Colonic mucosa (tissue), 4 donors: Measurements from ENCODE around the gene MPZL3. TPM values are rescaled to one million over a fixed set of nuclear protein-coding genes. Genes with fewer than 3 reads are reported as not detected.

ENCODE experiments used
- DNase-seq: peaks from one replicate; pipeline ENCODE4 v3.0.0-alpha.2; 2020
- H3K27ac ChIP-seq: fragments of 200-600 bp; one replicate; pipeline ENCODE4 v1.8.0; 2021
- H3K27me3 ChIP-seq: fragments of 200-600 bp; one replicate; pipeline ENCODE4 v1.8.0; 2021
- H3K36me3 ChIP-seq: fragments of 200-600 bp; one replicate; pipeline ENCODE4 v1.8.0; 2021
- H3K4me1 ChIP-seq: fragments of 200-600 bp; one replicate; pipeline ENCODE4 v1.8.0; 2021; ENCODE audit warnings: mild to moderate bottlenecking
- H3K4me3 ChIP-seq: fragments of 200-600 bp; one replicate; pipeline ENCODE4 v1.8.0; 2021
- H3K9ac ChIP-seq, 2 donors: one replicate each; pipeline ENCODE4 v1.7.0; 2013; ENCODE audit warnings: control low read depth in 2 of 2, low read depth in 2 of 2, low read length in 2 of 2
- H3K9me3 ChIP-seq: fragments of 200-600 bp; one replicate; pipeline ENCODE4 v1.8.0; 2021
- CTCF ChIP-seq: fragments of 200-600 bp; IDR thresholded peaks from one replicate; pipeline ENCODE4 v1.8.0; 2022; ENCODE audit warnings: antibody characterized with exemption, mild to moderate bottlenecking
- intact Hi-C: fragments of 100-400 bp; cut with DNase I; formaldehyde crosslinking; loops from one replicate; pipeline ENCODE4 v1.14.1; 2022
- total RNA-seq, 2 donors: library from RNA; stranded (reverse); fragmentation: NEBNext Ultra II Directional in 1 of 2; extraction: Animal tissue kit (Norgen Biotek cat#: 25700) in 1 of 2; gene quantifications; one replicate each; pipeline ENCODE4 v1.2.1, GENCODE V29; 2021
- donor health status: healthy.
- donor health status: DM: no; HTN: no; CAD: no.
- donor health status: DM: no; HTN: no; CAD: no.

Gene MPZL3
- total RNA-seq, 2 donors from 2014 or later = 10.9 to 27.8 TPM

DNA sequence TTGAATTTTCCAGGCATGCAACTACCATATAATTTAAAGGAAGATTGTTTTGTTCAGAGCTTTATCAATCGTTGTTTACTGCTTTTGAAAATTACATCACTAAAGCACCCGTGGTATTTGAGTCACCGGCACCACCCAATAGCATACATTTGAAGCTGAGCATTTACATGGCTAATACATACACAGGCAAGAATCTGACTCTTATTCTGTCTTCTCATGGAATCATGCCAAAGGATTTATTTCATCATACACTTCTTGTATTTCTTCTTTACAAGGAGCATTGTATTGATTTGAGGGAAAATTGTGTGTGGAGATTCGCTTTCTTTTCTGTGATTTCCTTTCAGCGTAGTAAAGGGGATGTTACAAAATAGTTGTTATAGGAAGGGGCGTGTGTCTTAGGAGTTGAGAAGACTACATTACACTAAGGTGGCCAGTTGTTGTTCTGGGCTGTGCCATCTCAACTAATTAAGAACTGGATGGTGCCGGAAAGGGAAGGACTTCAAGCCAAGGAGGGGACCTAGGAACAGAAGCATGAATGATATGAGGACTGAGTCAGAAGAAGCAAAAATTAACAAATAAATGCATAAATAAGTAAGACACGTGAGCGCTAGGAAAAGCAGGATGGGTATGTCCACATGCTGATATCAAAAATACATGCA is 39.4 kb upstream of the MPZL3 start:
- Histone ChIP-seq H3K27me3 (no peaks in the 10 kb centered on the region), H3K4me3 (no peak overlapping the region), H3K27ac (no peak overlapping the region), H3K36me3 (no peaks in the 10 kb centered on the region), H3K9ac (no peak overlapping the region), H3K9me3 (no peaks in the 10 kb centered on the region), H3K4me1 (no peaks in the 10 kb centered on the region)
- TF ChIP-seq CTCF = no peak
- no peak for DNase-seq
- intact Hi-C loops = loop anchor here (2.0 to 10.0 kb wide), 3 partner anchors 93 to 193 kb away; no protein-coding TSS in a partner anchor

DNA sequence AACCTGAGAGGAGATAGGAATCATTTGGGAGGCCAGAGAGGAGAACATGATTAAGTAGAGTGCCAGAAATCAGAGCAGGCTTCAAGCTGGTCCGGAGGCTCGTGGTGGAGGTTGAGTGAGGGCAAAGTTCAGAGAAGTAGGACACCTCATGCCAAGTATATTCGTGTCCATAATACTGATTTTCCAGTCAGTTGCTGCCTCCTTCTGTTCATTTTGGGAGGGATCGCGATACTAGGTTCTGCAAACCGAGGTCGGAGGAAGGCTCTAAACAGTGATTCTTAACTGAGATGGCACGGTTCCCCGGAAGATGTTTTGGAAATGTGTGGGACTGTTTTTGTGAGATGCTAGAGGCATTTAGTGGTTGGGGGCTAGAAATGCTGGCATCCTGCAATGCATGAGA is 38.8 kb upstream of the MPZL3 start:
- TF ChIP-seq CTCF = peak; percentile 39
- no peak overlapping the region for H3K4me3 ChIP-seq
- H3K27ac ChIP-seq = no peak overlapping the region
- DNase-seq = peak; percentile 75
- intact Hi-C loops = loop anchor here (2.0 to 10.0 kb wide), 3 partner anchors 92 to 194 kb away; no protein-coding TSS in a partner anchor
- no peaks in the 10 kb centered on the region for H3K9me3 ChIP-seq
- no peaks in the 10 kb centered on the region for H3K4me1 ChIP-seq
- H3K9ac ChIP-seq = no peak overlapping the region
- H3K36me3 ChIP-seq = no peaks in the 10 kb centered on the region
- no peaks in the 10 kb centered on the region for H3K27me3 ChIP-seq

DNA sequence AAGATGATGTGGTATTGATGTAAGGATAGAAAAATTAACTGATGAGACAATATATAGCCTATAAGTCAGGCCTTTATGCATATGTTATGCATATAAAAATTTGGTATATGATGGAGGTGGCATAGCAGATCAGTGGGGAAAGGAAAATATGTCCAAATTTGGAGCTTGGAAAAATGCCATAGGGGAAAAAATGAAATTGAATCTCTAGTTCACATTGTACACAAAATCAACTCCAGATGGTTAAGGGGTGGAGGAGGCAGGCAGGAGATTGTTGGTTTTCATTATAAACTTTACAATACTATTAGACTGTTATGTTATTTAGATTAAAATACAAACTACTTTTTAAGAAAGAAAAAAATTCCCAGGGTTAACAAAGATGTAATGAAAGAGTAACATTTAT is 37.2 kb upstream of the MPZL3 start:
- no peaks in the 10 kb centered on the region for H3K4me1 ChIP-seq
- no peak overlapping the region for H3K4me3 ChIP-seq
- DNase-seq = no peak
- intact Hi-C loops = no loop called here
- no peaks in the 10 kb centered on the region for H3K9me3 ChIP-seq
- no peak overlapping the region for H3K27ac ChIP-seq
- TF ChIP-seq CTCF = no peak
- H3K27me3 ChIP-seq = no peaks in the 10 kb centered on the region
- no peak overlapping the region for H3K9ac ChIP-seq
- no peaks in the 10 kb centered on the region for H3K36me3 ChIP-seq

GRCh38 chr11:118287006-118287405 is 34.8 kb upstream of the MPZL3 start:
- Histone ChIP-seq H3K27me3 (no peaks in the 10 kb centered on the region), H3K36me3 (no peaks in the 10 kb centered on the region), H3K4me3 (no peak overlapping the region), H3K4me1 (no peaks in the 10 kb centered on the region), H3K9me3 (no peaks in the 10 kb centered on the region), H3K9ac (peak overlapping the region in 1 of 2 donors; percentile 12), H3K27ac (no peak overlapping the region)
- intact Hi-C loops = no loop called here
- TF ChIP-seq CTCF = no peak
- DNase-seq = no peak

DNA sequence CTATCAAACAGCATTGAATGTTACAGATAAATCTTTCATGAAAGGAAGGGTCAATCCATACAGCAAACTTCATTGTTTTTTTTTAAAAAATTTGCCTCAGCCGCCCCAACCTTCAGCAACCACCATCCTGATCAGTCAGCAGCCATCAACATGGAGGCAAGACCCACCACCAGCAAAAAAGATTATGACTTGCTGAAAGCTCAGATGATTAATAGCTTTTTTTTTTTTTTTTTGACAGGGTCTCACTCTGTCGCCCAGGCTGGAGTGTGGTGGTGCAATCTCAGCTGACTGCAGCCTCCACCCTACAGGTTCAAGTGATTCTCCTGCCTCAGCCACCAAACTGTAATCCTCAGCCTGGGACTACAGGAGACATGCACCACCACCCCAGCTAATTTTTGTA is 34.4 kb upstream of the MPZL3 start:
- Histone ChIP-seq H3K4me1 (no peaks in the 10 kb centered on the region), H3K27me3 (no peaks in the 10 kb centered on the region), H3K9ac (no peak overlapping the region), H3K27ac (no peak overlapping the region), H3K4me3 (no peak overlapping the region), H3K9me3 (no peaks in the 10 kb centered on the region), H3K36me3 (no peaks in the 10 kb centered on the region)
- no peak for TF ChIP-seq CTCF
- DNase-seq = no peak
- intact Hi-C loops = no loop called here
